Left ventricle myocardium superior (tissue), 1 donor: ENCODE data around the gene NPW. TPM values are rescaled to one million over a fixed set of nuclear protein-coding genes. Genes with fewer than 3 reads are reported as not detected.

Experiments
- ATAC-seq: fragments of 200-7000 bp; cut with Tn5 transposase; one replicate; pipeline ENCODE4 v1.9.1; 2020; ENCODE audit warnings: mild to moderate bottlenecking, moderate library complexity
- DNase-seq: peaks from one replicate; pipeline ENCODE4 v3.0.0-alpha.2; 2020
- intact Hi-C: fragments of 100-400 bp; cut with micrococcal nuclease; formaldehyde crosslinking; loops from one replicate; pipeline ENCODE4 v1.11.0; 2022
- total RNA-seq: library from RNA; stranded (reverse); fragmentation: NEBNext Ultra II Directional; extraction: Animal tissue kit (Norgen Biotek cat#: 25700); gene quantifications from one replicate; pipeline ENCODE4 v1.2.1, GENCODE V29; 2021
- donor health status: DM: no; HTN: yes; CAD: no; lungs with severe emphysema.

NPW gene
- total RNA-seq, 1 donor from 2014 or later: not detected

DNA sequence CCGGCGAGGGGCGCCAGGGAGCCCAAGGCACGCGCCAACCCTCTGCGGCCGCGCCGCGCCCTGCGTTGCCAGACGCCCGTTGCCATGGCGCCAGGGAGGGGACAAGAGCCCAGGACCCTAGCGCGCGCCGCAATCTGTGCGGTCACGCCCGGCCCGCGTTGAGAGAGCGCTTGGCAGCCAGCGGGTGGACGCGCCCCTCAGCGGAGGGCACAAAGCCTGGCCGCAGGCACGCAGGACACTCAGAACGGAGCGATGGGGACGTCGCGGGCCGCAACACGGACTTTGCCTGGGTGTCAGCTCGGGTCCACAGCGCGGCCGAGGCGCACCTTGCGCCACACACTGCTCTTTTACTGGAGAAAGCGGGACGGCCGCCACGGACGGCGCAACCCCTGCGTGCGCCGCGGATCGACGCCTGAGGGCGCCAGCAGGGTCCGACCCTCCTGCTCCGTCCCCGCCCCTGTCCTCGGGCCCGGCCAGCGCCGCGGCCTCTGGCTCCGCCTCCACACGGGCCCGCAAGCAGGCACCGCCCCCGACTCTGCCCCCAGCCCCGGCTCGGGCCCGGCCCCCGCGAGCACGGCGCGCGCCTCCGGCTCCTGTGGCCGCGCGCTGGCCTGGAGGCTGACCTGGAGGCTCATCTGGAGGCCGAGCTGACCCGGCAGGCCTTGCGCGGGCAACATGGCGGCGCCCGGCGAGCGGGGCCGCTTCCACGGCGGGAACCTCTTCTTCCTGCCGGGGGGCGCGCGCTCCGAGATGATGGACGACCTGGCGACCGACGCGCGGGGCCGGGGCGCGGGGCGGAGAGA is 35.8 kb upstream of the NPW start, which contains the start of gene GFER:
Gene GFER (plus strand): TSS at position 650 of the 803 bp plus-strand sequence. CDS start 26 bp downstream, at position 676.
- intact Hi-C loops: no loop called here
- DNase-seq: peak; percentile 95
- ATAC-seq: peak; percentile 96

DNA sequence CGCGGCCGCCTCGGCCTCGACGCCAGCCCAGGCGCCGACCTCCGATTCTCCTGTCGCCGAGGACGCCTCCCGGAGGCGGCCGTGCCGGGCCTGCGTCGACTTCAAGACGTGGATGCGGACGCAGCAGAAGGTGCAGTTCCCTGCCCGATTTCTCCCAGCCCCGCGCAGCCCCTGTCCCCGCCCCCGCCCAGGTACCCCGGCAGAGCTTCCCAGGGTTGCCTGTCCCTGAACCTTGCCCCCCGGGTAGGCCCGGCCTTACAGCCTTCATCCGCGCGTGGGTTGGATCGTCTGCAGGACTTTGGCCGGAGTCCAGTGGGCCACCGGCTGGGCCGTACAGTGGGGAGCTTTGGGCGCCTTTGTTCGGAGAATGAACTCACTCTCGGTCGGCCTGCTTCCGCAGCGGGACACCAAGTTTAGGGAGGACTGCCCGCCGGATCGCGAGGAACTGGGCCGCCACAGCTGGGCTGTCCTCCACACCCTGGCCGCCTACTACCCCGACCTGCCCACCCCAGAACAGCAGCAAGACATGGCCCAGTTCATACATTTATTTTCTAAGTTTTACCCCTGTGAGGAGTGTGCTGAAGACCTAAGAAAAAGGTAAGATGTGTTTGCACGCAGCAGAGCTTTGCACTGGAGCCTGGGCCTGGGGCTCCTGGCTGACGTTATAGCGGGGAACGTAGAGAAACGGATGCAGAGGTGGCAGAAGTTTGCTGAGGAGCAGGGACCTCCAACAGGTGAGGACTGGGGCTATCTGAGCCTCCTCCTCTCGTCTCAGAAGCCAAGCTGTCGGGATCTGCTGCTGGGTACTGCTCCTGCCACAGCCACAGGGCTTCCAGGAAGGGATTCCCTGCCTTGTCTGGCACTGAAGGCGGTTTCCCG is 35.0 kb upstream of the NPW start:
- peak; percentile 4 for ATAC-seq
- intact Hi-C loops: no loop called here
- DNase-seq: peak; percentile 53

DNA sequence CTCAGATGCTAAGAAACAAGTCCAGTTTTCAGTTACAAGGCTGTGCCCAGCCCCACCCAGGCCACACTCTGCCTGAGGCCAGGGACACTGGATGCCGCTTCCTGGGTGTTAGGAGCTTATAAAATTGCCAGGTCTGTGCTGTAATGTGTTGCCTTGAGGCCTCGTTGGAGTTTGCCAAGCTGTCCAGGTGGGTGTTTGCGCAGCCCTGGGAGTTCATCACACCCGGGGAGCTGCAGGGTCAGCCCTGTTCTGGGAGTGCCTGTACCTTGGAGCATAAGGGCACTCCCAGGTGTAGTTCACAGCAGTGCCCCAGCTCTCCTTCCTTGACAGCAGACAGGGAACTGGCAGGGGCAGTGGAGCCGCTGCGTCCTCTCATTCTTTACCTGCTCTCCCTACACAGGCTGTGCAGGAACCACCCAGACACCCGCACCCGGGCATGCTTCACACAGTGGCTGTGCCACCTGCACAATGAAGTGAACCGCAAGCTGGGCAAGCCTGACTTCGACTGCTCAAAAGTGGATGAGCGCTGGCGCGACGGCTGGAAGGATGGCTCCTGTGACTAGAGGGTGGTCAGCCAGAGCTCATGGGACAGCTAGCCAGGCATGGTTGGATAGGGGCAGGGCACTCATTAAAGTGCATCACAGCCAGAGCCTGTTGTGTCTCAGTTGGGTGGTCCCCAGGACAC is 34.0 kb upstream of the NPW start:
- no peak for DNase-seq
- no peak for ATAC-seq
- intact Hi-C loops: no loop called here

DNA sequence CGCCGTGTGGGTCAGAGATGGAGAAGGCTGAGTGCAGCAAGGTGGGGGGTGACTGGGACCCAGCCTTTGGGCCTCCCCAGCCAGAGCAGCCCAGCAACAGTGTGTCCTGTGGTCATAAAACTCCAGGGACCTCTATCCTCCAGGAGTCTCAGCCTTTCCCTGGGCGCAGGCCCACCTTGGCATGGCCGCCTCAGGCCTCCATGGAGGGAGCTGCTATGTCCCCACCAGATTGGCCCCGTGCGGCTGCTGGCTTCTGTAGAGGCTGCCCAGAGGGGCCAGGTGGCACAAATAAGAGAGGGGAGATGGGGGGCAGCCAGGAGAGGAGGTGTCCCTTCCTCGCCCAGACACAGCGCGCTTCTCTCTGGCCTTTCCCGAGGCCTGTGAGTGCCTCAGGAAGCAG is 32.4 kb upstream of the NPW start:
- intact Hi-C loops: no loop called here
- DNase-seq (no peak), ATAC-seq (no peak)

DNA sequence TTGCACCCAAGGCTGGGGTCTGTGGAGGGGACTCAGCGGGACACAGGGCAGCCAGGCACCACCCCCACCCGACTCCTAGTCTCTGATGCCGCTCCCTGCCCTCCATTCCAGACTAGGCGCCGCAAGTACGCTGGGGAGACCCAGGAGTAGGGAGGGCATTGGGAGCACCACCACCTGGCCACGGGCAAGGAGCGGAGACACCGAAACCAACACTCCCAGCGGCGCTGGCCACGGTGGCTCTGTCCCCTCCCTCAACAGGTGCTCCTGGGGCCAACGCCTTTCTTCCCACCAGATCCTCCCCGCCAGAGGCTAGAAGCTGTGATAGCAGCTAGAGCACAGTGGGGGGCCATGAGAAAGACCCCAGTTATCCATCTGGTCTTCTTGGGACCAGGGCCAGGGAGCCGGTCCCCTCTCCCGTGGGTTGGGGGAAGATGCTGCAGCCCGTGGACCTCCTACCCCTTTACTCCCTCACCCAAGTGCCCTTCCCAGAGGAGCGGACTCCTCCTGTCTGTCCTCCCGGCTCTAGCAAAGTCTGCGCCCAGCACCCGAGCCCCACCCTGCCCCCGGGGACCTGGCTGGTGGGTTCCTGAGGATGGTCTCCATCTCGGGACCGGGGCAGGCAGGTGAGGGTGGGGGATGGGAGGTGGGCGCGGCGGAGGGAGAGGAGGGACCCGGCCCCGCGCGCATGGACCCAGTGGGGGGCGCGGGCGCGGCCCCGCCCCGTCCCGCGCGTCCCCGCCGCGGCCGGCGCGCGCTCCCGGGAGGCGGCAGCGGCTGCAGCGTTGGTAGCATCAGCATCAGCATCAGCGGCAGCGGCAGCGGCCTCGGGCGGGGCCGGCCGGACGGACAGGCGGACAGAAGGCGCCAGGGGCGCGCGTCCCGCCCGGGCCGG is 30.1 kb upstream of the NPW start, which contains the start of gene SYNGR3:
Gene SYNGR3 (plus strand): TSS at position 762 of the 892 bp plus-strand sequence. CDS start 133 bp downstream, outside the sequence.
- DNase-seq (no peak), ATAC-seq (no peak)
- intact Hi-C loops: no loop called here

DNA sequence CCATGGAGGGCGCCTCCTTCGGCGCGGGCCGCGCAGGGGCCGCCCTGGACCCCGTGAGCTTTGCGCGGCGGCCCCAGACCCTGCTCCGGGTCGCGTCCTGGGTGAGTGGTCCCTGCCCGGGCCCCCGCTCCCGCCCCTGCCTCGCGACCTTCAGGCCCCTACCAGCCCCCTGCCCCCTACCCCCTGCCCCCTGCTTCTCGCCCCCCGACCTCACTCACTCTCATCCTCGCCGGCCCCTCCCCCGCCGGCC is 29.6 kb upstream of the NPW start:
- intact Hi-C loops: no loop called here
- ATAC-seq: no peak
- DNase-seq: no peak

DNA sequence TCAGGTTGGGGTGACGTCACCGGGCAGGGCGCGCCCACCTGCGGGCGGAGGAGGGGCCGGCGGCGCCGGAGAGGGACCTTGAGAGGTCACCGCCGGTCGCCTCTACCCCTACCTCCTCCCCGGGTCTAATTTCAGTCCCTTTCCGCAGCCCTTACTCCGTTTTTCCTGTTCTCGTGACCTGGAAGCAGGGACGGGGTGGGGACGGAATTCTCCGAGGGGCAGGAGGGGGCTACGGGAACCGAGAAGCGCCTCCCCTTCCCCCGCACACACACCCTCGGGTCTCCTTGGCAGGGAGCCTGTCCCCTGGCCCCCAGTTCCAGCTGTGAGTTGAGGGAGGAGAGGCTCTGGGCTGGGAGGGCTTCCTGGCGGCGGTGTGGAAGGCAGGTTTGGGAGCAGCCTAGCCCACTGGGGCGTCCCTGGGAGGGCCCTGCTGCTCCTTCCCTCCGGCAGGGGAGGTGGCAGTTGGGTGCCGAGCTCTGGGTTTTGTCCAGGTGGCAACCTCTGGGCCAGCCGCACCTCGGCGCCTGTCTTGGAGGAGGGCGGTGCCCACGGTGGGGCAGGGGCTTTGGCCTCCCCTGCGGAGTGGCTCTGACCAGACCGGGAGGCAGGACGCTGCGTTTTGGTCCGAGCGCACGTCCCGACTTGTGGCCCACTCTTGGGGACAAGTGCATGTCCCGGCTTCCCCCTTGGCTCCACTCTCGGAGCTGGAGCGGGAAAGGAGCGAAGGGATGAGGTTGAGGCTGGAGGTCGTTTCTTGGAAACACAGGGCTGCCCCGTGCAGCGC is 29.0 kb upstream of the NPW start:
- ATAC-seq (no peak), DNase-seq (no peak)
- intact Hi-C loops: no loop called here

DNA sequence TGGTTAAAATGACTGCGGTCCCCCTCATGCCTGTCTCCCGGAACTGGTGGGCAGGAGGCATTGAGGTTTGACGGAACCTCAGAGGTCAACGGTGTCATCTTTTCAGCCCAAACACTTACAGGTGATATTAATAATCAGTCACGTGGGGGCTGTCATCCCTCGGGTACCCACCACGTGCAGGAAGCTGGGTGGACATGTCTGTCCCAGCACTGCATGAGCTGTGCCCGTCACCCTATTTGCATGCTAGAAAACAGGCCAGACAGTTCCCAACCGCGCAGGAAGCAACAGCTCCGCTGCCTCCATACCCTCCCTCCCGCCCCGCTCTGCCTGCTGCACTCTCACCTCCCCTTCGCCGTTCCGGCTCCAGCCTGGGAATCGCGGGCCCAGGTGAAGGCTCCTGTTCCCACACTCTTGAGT is 28.4 kb upstream of the NPW start:
- ATAC-seq (peak; percentile 4), DNase-seq (no peak)
- intact Hi-C loops: no loop called here

DNA sequence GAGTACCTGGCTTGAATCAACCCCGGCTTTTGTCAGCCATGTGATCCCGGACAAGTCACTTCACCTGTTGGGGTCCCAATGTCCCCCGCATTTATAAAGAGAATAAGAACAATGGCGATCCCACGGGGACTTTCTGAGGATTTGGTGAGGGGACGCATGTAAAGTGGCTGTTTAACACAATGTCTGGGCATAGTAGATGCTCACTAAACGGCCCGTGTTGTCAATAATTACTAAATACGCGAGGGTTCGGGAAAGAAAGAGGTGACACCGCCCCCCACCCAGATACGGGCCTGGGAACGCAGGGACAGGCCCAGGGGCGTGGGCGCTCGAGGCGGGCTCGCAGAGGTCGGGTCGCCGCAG is 28.0 kb upstream of the NPW start:
- ATAC-seq (no peak), DNase-seq (no peak)
- intact Hi-C loops: no loop called here

DNA sequence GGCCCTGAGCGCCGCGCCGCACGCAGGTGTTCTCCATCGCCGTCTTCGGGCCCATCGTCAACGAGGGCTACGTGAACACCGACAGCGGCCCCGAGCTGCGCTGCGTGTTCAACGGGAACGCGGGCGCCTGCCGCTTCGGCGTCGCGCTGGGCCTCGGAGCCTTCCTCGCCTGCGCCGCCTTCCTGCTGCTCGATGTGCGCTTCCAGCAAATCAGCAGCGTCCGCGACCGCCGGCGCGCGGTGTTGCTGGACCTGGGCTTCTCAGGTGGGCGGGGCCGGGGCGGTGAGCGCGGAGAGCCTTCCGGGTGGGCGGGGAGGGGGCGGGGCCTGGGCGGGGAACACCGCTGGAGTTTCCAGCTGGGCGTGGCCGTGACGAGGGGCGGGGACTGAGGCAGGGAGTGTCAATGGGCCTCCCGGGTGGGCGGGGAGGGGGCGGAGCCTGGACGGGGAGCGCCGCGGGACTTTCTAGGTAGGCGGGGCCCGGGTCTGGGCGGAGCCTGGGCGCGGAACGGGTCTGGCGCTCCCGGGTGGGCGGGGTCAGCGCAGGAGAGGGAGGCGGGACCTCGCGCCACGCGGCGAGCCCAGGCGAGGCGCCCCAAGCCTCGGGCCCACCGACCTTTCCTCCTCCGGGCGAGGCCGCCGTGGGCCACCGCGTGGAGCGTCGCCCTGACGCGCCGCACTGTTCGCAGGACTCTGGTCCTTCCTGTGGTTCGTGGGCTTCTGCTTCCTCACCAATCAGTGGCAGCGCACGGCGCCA is 27.5 kb upstream of the NPW start:
- intact Hi-C loops: no loop called here
- ATAC-seq (peak; percentile 89), DNase-seq (peak; percentile 96)

DNA sequence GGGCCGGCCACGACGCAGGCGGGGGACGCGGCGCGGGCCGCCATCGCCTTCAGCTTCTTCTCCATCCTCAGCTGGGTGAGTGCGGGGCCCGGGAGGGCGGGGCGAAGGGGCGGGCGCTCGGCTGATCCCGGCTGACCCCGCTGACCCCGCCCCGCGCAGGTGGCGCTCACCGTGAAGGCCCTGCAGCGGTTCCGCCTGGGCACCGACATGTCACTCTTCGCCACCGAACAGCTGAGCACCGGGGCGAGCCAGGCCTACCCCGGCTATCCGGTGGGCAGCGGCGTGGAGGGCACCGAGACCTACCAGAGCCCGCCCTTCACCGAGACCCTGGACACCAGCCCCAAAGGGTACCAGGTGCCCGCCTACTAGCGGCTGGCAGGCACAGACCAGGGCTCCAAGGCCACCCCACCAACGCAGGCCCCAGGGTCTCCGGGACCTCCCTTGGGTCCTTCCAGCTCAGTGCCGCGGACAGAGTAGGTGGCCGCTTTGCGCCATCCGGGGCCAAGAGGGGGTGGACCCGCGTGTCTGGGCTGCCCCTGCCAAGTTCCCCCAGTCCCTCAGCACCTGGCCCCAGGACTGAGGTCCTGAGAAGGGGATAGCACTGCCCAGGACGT is 26.8 kb upstream of the NPW start:
- DNase-seq: no peak
- intact Hi-C loops: no loop called here
- peak; percentile 1 for ATAC-seq

DNA sequence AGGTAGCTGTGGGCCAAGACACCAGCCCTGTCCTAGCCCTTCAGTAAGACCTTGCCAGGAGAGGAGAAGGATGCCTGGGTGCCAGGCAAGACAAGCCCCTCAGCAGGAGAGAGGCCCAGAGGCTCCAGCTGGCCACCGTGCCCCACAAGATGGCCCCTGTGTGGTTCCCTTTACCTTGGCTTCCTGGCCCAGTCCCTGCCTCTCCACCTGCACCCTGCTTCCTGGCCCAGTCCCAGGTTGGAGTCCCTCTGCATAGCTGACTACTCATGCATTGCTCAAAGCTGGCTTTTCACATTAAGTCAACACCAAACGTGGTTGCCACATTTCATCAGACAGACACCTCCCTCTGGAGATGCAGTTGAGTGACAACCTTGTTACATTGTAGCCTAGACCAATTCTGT is 25.9 kb upstream of the NPW start:
- intact Hi-C loops: no loop called here
- ATAC-seq: no peak
- DNase-seq: no peak

DNA sequence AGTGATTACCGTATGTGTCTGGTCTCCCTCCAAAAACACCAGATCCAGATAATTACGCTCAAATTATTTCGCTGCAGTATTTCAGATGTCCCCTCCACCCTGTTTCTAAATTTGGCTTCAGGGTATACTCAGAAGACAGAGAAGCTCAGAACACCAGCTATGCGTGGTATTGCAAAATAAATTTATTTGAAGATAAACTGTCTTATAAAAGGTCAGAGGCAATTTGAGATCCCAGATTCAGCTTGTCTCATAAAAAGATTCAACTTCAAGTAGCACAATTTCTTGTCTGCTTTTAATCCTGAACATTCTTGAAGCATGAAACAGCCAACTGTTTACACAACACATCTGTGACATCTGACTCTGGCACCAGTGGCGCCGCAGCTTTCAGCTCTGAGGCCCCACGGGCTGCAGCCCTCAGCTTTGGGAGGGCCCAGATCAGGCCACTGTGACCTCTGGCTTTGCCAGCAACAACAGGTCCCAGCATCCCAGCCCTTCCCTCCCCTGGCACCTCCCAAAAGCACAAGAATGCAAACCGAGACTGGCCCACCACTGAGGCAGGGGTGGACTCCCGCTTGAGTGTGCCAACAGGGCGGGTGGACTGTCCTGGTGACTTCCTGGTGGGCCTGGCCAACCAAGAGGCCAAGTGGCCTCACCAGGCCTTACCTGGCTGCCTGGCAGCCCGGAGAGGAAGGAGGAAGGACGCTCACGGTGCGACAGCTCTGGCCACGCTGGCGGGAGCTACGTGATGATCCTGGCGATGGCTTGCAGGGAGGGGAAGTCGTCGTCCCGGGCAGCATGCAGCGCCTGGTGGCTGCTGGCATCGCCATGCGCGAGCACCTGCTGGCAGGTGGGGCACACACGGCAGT is 21.9 kb upstream of the NPW start:
- ATAC-seq: no peak
- DNase-seq: no peak
- intact Hi-C loops: no loop called here

DNA sequence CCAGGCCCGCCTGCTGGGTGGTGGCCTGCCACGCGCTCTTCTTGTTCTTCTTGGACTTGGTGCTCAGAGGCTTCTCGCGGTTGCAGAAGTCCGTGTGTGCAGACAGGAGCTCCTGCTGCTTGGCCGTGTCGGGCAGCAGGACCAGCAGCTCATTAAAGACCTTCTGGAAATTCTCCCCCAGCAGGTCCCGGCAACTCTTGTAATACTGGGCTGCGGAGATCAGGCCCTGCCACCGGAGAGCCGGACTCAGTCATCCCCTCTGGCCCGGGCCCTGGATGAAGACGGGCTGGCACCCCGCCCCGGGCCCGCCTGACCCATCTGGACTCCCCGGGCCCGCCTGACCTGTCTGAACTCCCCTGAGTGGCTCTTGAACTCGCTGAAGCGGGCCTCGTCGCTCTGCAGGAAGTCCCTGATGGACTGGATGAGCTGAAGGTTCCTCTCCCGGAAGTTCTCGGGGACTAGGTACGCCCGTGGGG is 21.2 kb upstream of the NPW start:
- ATAC-seq (no peak), DNase-seq (no peak)
- intact Hi-C loops: no loop called here

DNA sequence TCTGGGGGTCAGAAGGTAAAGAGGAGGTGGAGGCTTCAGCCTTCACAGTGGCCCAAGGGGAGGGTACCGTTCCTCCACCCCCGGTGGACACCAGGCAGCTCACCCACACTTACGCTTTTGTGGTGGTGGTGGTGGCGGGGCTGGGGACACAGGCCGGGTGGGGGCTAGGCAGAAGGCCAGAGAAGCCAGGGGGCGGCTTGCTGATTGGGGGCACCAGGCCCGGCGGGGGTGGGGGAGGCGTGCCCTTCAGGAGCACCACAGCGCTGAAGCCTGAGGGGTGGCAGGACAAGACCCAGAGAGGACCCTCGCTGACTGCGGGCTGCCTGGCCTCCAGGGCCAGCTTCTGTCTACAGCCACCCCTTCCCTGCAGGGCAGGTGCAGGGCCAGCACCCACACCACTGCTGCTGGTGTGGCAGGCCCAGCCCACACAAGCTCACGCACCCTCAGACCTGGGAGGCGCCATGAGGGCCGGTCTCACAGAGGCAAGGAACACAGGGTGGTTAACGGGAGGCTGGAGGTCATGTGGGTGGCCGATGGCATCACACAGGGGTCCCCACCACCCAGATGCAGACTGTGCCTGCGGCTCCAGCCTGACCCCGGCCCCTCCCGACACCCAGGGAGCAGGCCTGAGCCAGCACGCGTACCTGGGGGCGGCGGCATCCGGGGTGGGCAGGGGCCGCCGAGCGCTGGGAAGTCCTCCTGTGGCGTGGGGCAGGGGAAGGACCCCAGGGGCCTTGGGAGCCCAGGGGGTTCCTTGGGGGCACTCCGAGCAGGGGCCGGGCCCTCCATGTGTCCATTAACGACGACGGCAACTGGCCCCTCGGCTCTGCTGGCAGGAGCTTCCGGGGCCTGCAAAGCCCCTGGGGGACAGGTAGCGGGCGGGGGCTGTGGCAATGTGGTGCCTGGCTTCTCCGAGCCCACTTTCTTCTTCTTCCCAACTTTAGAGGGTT is 20.5 kb upstream of the NPW start:
- intact Hi-C loops: no loop called here
- no peak for ATAC-seq
- DNase-seq: no peak
